GM18499 (cell line): ENCODE results near the gene CT47A7.
"Not testable (repeated sequence)": the region's sequence is repeated elsewhere in the genome, so short reads cannot be mapped to it uniquely, and the experiment has no call there.

ENCODE experiments used
- ATAC-seq: cut with Tn5 transposase; IDR thresholded peaks from one replicate; pipeline ENCODE4 v1.9.1; 2021; ENCODE audit warnings: moderate number of reproducible peaks; ENCODE audit not compliant: insufficient read depth, unreplicated experiment

CT47A7 gene

GRCh38 chrX:120956500-120956899 lies at the start of gene CT47A7:
TSS of gene CT47A7 (minus strand) at chrX:120956600. CDS start at chrX:120956345, 255 bp downstream.
- not testable (repeated sequence) for ATAC-seq

DNA sequence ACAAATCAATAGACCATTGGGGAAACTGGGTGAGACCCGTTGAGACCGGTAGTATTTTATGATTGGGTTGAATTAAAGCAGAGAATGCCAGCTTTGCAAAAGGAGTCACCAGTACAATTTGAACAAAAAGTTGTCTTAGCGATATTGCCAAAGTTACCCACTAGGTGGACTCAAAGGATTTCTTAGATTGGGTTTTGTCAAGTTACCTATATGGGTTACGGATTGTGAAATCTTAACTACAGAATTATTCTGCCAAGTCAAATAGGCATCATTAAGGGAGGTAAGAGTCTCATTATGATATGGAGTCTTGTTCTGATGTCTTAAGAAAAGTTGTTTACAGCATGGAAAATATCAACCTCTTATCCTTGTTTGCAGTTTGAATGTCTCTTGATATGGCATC lies 44.2 kb upstream of the CT47A7 start:
- no peak for ATAC-seq

- no peak for ATAC-seq
These were observed 43.0 kb upstream of the CT47A7 start for GRCh38 chrX:120999413-120999812.

GRCh38 chrX:120985660-120986059 lies 29.3 kb upstream of the CT47A7 start, which contains the start of gene CT47A1:
TSS of gene CT47A1 (minus strand) at chrX:120985760. CDS start at chrX:120985529, 231 bp downstream.
- ATAC-seq, result not testable (repeated sequence)
